ENCODE data around the gene ARHGAP6. TPM values are rescaled to one million over a fixed set of nuclear protein-coding genes. Genes with fewer than 3 reads are reported as not detected.

Gene ARHGAP6
- polyA plus RNA-seq, 1 experiment = 1.3 TPM

GRCh38 chrX:11537141-11537540 lies 128.6 kb downstream of the ARHGAP6 start:
- CTCF ChIA-PET = interaction anchor here (0.7 to 1.0 kb wide), 2 partner anchors 18 to 187 kb away, joined by 3 read pairs; no protein-coding TSS in a partner anchor
- Histone ChIP-seq H3K4me3 (ENCODE audit: low read depth, low read length) (no peak overlapping the region), H3K36me3 (ENCODE audit: control insufficient read depth, insufficient read depth, low read length) (no peaks in the 10 kb centered on the region), H3K27me3 (ENCODE audit: control insufficient read depth, insufficient read depth, low read length) (no peaks in the 10 kb centered on the region)
- POLR2A ChIA-PET = no interaction called here
- TF ChIP-seq CTCF (IDR thresholded peaks at IDR 0.05; ENCODE audit: insufficient read depth, low read depth, low read length) = no peak
- no peak for DNase-seq (ENCODE audit: low read depth)

GRCh38 chrX:11535156-11535919 lies 130.4 kb downstream of the ARHGAP6 start:
- no peak for DNase-seq (ENCODE audit: low read depth)
- Histone ChIP-seq H3K4me3 (ENCODE audit: low read depth, low read length) (no peak overlapping the region), H3K27me3 (ENCODE audit: control insufficient read depth, insufficient read depth, low read length) (no peaks in the 10 kb centered on the region), H3K36me3 (ENCODE audit: control insufficient read depth, insufficient read depth, low read length) (no peaks in the 10 kb centered on the region)
- no peak for TF ChIP-seq CTCF (IDR thresholded peaks at IDR 0.05; ENCODE audit: insufficient read depth, low read depth, low read length)
- POLR2A ChIA-PET = no interaction called here
- CTCF ChIA-PET = interaction anchor here (1.1 to 1.6 kb wide), 2 partner anchors 222 to 236 kb away, joined by 3 read pairs; partner anchors contain the start of gene MSL3

- Histone ChIP-seq H3K27me3 (ENCODE audit: control insufficient read depth, insufficient read depth, low read length) (no peaks in the 10 kb centered on the region), H3K4me3 (ENCODE audit: low read depth, low read length) (no peak overlapping the region), H3K36me3 (ENCODE audit: control insufficient read depth, insufficient read depth, low read length) (no peaks in the 10 kb centered on the region)
- CTCF ChIA-PET = interaction anchor here (1.4 to 3.5 kb wide), 3 partner anchors 224 to 390 kb away, joined by 6 to 25 read pairs (median 19); partner anchors contain the start of gene MSL3
- POLR2A ChIA-PET = no interaction called here
- peak; percentile 44 for DNase-seq (ENCODE audit: low read depth)
- TF ChIP-seq CTCF (IDR thresholded peaks at IDR 0.05; ENCODE audit: insufficient read depth, low read depth, low read length) = peak; percentile 41
These were observed 132.5 kb downstream of the ARHGAP6 start for GRCh38 chrX:11533199-11533651.

- Histone ChIP-seq H3K4me3 (ENCODE audit: low read depth, low read length) (no peak overlapping the region), H3K36me3 (ENCODE audit: control insufficient read depth, insufficient read depth, low read length) (no peaks in the 10 kb centered on the region), H3K27me3 (ENCODE audit: control insufficient read depth, insufficient read depth, low read length) (no peaks in the 10 kb centered on the region)
- no peak for DNase-seq (ENCODE audit: low read depth)
- TF ChIP-seq CTCF (IDR thresholded peaks at IDR 0.05; ENCODE audit: insufficient read depth, low read depth, low read length) = no peak
- ChIA-PET CTCF (interaction anchor here (0.6 to 3.5 kb wide), 11 partner anchors 151 to 391 kb away, joined by 3 to 25 read pairs (median 4); partner anchors contain the start of gene MSL3), POLR2A (no interaction called here)
These were observed 133.2 kb downstream of the ARHGAP6 start for GRCh38 chrX:11532291-11533078.

- TF ChIP-seq CTCF (IDR thresholded peaks at IDR 0.05; ENCODE audit: insufficient read depth, low read depth, low read length) = peak; percentile 31; the same call in 1 of the 2 replicates
- ChIA-PET CTCF (interaction anchor here (0.6 to 3.5 kb wide), 13 partner anchors 132 to 390 kb away, joined by 3 to 25 read pairs (median 3); no protein-coding TSS in a partner anchor), POLR2A (no interaction called here)
- Histone ChIP-seq H3K36me3 (ENCODE audit: control insufficient read depth, insufficient read depth, low read length) (no peaks in the 10 kb centered on the region), H3K27me3 (ENCODE audit: control insufficient read depth, insufficient read depth, low read length) (no peaks in the 10 kb centered on the region), H3K4me3 (ENCODE audit: low read depth, low read length) (no peak overlapping the region)
- no peak for DNase-seq (ENCODE audit: low read depth)
These were observed 134.5 kb downstream of the ARHGAP6 start for GRCh38 chrX:11531226-11531625.

Measured in BJ (cell line).